GM23338 (cell line): ENCODE data around the gene NPAS3. TPM values are rescaled to one million over a fixed set of nuclear protein-coding genes. Genes with fewer than 3 reads are reported as not detected.

Source experiments
- ATAC-seq: fragments of 200-7000 bp; cut with Tn5 transposase; 3 replicates; pipeline ENCODE4 v1.9.1; 2020
- DNase-seq: peaks from one replicate; pipeline ENCODE4 v3.0.0-alpha.2; 2015; ENCODE audit warnings: low spot score
- H2AFZ ChIP-seq: fragments of 200-600 bp; sonication (generic); 2 replicates; pipeline ENCODE4 v1.8.0; 2016; ENCODE audit warnings: antibody characterized with exemption, mild to moderate bottlenecking, moderate library complexity
- H3F3A ChIP-seq: fragments of 200-600 bp; sonication (generic); replicated peaks from 2 replicates; pipeline ENCODE4 v1.8.0; 2017; ENCODE audit warnings: antibody characterized with exemption, mixed run types, low read depth
- H3K27ac ChIP-seq: fragments of 200-600 bp; sonication (generic); 2 replicates; pipeline ENCODE4 v1.6.1; 2016; ENCODE audit warnings: low read depth
- H3K27me3 ChIP-seq: fragments of 200-600 bp; sonication (generic); 2 replicates; pipeline ENCODE4 v1.8.0; 2016; ENCODE audit warnings: mild to moderate bottlenecking, mixed run types, moderate library complexity; ENCODE audit not compliant: insufficient read depth
- H3K36me3 ChIP-seq: fragments of 200-600 bp; sonication (generic); 2 replicates; pipeline ENCODE4 v1.8.0; 2016; ENCODE audit warnings: mild to moderate bottlenecking; ENCODE audit not compliant: insufficient read depth
- H3K4me1 ChIP-seq: fragments of 200-600 bp; sonication (generic); 2 replicates; pipeline ENCODE4 v1.8.0; 2016; ENCODE audit warnings: mild to moderate bottlenecking, moderate library complexity; ENCODE audit not compliant: insufficient read depth
- H3K4me2 ChIP-seq: fragments of 200-600 bp; sonication (generic); 2 replicates; pipeline ENCODE4 v1.7.1; 2017; ENCODE audit warnings: mixed run types
- H3K4me3 ChIP-seq: fragments of 200-600 bp; sonication (generic); 2 replicates; pipeline ENCODE4 v1.6.1; 2016; ENCODE audit warnings: mixed run types
- H3K79me2 ChIP-seq: fragments of 200-600 bp; sonication (generic); replicated peaks from 2 replicates; pipeline ENCODE4 v1.8.0; 2017; ENCODE audit warnings: mild to moderate bottlenecking; ENCODE audit not compliant: insufficient read depth
- H3K9me2 ChIP-seq: fragments of 200-600 bp; sonication (generic); 2 replicates; pipeline ENCODE4 v1.8.0; 2017; ENCODE audit not compliant: insufficient read depth
- H4K20me1 ChIP-seq: fragments of 200-600 bp; sonication (generic); replicated peaks from 2 replicates; pipeline ENCODE4 v1.8.0; 2017; ENCODE audit warnings: mild to moderate bottlenecking; ENCODE audit not compliant: insufficient read depth
- H3K27ac Mint-ChIP-seq: 2 replicates; pipeline ENCODE4 v1.8.0; 2020; ENCODE audit warnings: inconsistent platforms, mild to moderate bottlenecking, moderate library complexity, mixed read lengths
- H3K27me3 Mint-ChIP-seq: 3 replicates; pipeline ENCODE4 v1.8.0; 2022; ENCODE audit warnings: low read depth, mild to moderate bottlenecking, moderate library complexity, mixed read lengths, inconsistent platforms; ENCODE audit not compliant: insufficient read depth, poor library complexity
- H3K36me3 Mint-ChIP-seq: 3 replicates; pipeline ENCODE4 v1.8.0; 2021; ENCODE audit warnings: low read depth, mild to moderate bottlenecking, inconsistent platforms, moderate library complexity, mixed read lengths
- H3K4me1 Mint-ChIP-seq: 3 replicates; pipeline ENCODE4 v1.8.0; 2020; ENCODE audit warnings: mild to moderate bottlenecking, inconsistent platforms, mixed read lengths
- H3K4me3 Mint-ChIP-seq: 3 replicates; pipeline ENCODE4 v1.8.0; 2021; ENCODE audit warnings: moderate library complexity, mild to moderate bottlenecking, inconsistent platforms, mixed read lengths
- H3K9me3 Mint-ChIP-seq: 3 replicates; pipeline ENCODE4 v1.8.0; 2020; ENCODE audit warnings: moderate library complexity, mild to moderate bottlenecking, inconsistent platforms, mixed read lengths
- CREB1 ChIP-seq: fragments of 250-450 bp; sonication (Bioruptor Pico); IDR thresholded peaks from 2 replicates; pipeline ENCODE4 v1.5.0; 2020; ENCODE audit warnings: low read depth, mild to moderate bottlenecking, moderate library complexity
- EZH2 ChIP-seq: fragments of 200-600 bp; sonication (generic); IDR thresholded peaks from one replicate; pipeline ENCODE4 v1.8.0; 2017; ENCODE audit warnings: antibody characterized with exemption, mild to moderate bottlenecking, low read depth; ENCODE audit not compliant: unreplicated experiment
- EZH2phosphoT487 ChIP-seq: fragments of 200-600 bp; sonication (generic); IDR thresholded peaks from one replicate; pipeline ENCODE4 v1.8.1; 2018; ENCODE audit warnings: antibody characterized with exemption; ENCODE audit not compliant: unreplicated experiment
- JUNB ChIP-seq: IDR thresholded peaks from one replicate; pipeline ENCODE4 v1.6.1; 2016; ENCODE audit warnings: antibody characterized with exemption; ENCODE audit not compliant: unreplicated experiment
- NANOG ChIP-seq: IDR thresholded peaks from 2 replicates; pipeline ENCODE4 v1.6.1; 2016; ENCODE audit warnings: antibody characterized with exemption, borderline replicate concordance
- POLR2AphosphoS5 ChIP-seq: IDR thresholded peaks from 2 replicates; pipeline ENCODE4 v1.6.1; 2016; ENCODE audit warnings: antibody characterized with exemption, low read depth
- STAT1 ChIP-seq: IDR thresholded peaks from one replicate; pipeline ENCODE4 v1.6.1; 2016; ENCODE audit warnings: antibody characterized with exemption; ENCODE audit not compliant: unreplicated experiment
- ZNF114 ChIP-seq: fragments of 250-450 bp; sonication (Bioruptor Pico); IDR thresholded peaks from 2 replicates; pipeline ENCODE4 v1.5.0; 2020; ENCODE audit warnings: mild to moderate bottlenecking, moderate library complexity
- ZNF331 ChIP-seq: fragments of 250-450 bp; sonication (Bioruptor Pico); IDR thresholded peaks from 2 replicates; pipeline ENCODE4 v1.5.0; 2020; ENCODE audit warnings: low read depth, mild to moderate bottlenecking, moderate library complexity
- polyA plus RNA-seq: library from polyadenylated mRNA; unstranded; fragments of >200 nt; fragmentation: Nextera tagmentation; extraction: Ambion mirVana; gene quantifications from 2 replicates; pipeline ENCODE4 v1.2.1, GENCODE V29; 2016
- total RNA-seq: library from RNA; depleted of rRNA; stranded (reverse); fragments of >200 nt; shearing (Covaris generic); gene quantifications from 2 replicates; pipeline ENCODE4 v1.2.3, GENCODE V29; 2014
- TF ChIP-seq, protein P1 (sequence below): fragments of 250-450 bp; sonication (Bioruptor Pico); IDR thresholded peaks from 2 replicates; pipeline ENCODE4 v1.5.0; 2020; ENCODE audit warnings: mild to moderate bottlenecking, moderate library complexity
- TF ChIP-seq, protein P2 (sequence below), 2 experiments: fragments of 200-600 bp in 1 of 2; sonication (generic) in 1 of 2; conservative IDR thresholded peaks; 2 replicates each; pipeline versions ENCODE4 v1.5.1 to v1.6.1; 2016 to 2017; ENCODE audit warnings: antibody characterized with exemption in 2 of 2, low read depth in 2 of 2, mild to moderate bottlenecking in 2 of 2, moderate library complexity in 1 of 2
- TF ChIP-seq, protein P3 (sequence below): IDR thresholded peaks from one replicate; pipeline ENCODE4 v1.6.1; 2018; ENCODE audit warnings: antibody characterized with exemption; ENCODE audit not compliant: unreplicated experiment
- TF ChIP-seq, protein P4 (sequence below): IDR thresholded peaks from 2 replicates; pipeline ENCODE4 v1.6.1; 2016; ENCODE audit warnings: antibody characterized with exemption

The NPAS3 gene
- total and polyA plus RNA-seq, 2 experiments from 2014 or later: 0.17 to 0.19 TPM

DNA sequence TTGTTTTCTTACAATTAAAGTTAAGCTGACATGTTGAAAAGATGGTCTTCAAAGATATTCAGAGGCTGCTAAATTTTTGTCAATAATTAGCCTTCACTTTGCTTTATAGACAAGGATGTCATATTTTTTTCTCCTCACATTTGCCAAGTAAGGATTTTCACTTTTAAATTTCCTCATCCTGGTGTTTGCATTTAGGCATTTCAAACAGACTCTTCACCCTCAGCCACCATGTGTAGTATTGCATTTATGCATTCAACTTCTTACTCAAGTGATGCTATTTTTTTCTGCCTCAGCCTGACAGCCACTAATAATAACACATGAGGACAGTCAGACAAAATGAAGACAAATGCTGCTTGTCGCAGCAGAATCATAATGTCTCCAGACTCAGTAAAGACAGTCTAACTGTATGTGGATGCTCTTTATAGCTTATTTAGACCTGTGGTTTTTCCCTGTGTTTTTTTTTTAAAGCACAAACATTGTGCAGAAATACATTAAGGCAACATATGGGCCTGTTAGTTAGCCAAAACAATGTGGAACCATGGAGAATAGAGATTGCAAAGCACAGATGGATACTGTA is 481.5 kb downstream of the NPAS3 start:
- Histone ChIP-seq H3K4me2 (no peak overlapping the region), H3K36me3 (no peaks in the 10 kb centered on the region), H3K27ac (no peak overlapping the region), H3K9me2 (peaks cover 4% of the 10 kb centered on the region; the same call in 1 of the 2 replicates), H3F3A (no peaks in the 10 kb centered on the region), H4K20me1 (no peaks in the 10 kb centered on the region), H3K27me3 (no peaks in the 10 kb centered on the region), H3K4me1 (no peaks in the 10 kb centered on the region), H2AFZ (no peak overlapping the region), H3K79me2 (no peaks in the 10 kb centered on the region), H3K4me3 (no peak overlapping the region)
- H3K27ac Mint-ChIP-seq: no peak overlapping the region
- no peak overlapping the region for H3K4me3 Mint-ChIP-seq
- DNase-seq (no peak), ATAC-seq (no peak)
- no peaks in the 10 kb centered on the region for H3K27me3 Mint-ChIP-seq
- no peaks in the 10 kb centered on the region for H3K36me3 Mint-ChIP-seq
- H3K9me3 Mint-ChIP-seq: no peaks in the 10 kb centered on the region; the same call in 2 of the 3 replicates
- peaks cover 3% of the 10 kb centered on the region; the same call in 2 of the 3 replicates for H3K4me1 Mint-ChIP-seq
- TF ChIP-seq JUNB (no peak), NANOG (no peak), ZNF331 (no peak), POLR2AphosphoS5 (no peak), EZH2 (no peak), STAT1 (no peak), CREB1 (CRISPR knock-in tag) (no peak), EZH2phosphoT487 (no peak), ZNF114 (no peak)
- TF ChIP-seq, protein P1, sequence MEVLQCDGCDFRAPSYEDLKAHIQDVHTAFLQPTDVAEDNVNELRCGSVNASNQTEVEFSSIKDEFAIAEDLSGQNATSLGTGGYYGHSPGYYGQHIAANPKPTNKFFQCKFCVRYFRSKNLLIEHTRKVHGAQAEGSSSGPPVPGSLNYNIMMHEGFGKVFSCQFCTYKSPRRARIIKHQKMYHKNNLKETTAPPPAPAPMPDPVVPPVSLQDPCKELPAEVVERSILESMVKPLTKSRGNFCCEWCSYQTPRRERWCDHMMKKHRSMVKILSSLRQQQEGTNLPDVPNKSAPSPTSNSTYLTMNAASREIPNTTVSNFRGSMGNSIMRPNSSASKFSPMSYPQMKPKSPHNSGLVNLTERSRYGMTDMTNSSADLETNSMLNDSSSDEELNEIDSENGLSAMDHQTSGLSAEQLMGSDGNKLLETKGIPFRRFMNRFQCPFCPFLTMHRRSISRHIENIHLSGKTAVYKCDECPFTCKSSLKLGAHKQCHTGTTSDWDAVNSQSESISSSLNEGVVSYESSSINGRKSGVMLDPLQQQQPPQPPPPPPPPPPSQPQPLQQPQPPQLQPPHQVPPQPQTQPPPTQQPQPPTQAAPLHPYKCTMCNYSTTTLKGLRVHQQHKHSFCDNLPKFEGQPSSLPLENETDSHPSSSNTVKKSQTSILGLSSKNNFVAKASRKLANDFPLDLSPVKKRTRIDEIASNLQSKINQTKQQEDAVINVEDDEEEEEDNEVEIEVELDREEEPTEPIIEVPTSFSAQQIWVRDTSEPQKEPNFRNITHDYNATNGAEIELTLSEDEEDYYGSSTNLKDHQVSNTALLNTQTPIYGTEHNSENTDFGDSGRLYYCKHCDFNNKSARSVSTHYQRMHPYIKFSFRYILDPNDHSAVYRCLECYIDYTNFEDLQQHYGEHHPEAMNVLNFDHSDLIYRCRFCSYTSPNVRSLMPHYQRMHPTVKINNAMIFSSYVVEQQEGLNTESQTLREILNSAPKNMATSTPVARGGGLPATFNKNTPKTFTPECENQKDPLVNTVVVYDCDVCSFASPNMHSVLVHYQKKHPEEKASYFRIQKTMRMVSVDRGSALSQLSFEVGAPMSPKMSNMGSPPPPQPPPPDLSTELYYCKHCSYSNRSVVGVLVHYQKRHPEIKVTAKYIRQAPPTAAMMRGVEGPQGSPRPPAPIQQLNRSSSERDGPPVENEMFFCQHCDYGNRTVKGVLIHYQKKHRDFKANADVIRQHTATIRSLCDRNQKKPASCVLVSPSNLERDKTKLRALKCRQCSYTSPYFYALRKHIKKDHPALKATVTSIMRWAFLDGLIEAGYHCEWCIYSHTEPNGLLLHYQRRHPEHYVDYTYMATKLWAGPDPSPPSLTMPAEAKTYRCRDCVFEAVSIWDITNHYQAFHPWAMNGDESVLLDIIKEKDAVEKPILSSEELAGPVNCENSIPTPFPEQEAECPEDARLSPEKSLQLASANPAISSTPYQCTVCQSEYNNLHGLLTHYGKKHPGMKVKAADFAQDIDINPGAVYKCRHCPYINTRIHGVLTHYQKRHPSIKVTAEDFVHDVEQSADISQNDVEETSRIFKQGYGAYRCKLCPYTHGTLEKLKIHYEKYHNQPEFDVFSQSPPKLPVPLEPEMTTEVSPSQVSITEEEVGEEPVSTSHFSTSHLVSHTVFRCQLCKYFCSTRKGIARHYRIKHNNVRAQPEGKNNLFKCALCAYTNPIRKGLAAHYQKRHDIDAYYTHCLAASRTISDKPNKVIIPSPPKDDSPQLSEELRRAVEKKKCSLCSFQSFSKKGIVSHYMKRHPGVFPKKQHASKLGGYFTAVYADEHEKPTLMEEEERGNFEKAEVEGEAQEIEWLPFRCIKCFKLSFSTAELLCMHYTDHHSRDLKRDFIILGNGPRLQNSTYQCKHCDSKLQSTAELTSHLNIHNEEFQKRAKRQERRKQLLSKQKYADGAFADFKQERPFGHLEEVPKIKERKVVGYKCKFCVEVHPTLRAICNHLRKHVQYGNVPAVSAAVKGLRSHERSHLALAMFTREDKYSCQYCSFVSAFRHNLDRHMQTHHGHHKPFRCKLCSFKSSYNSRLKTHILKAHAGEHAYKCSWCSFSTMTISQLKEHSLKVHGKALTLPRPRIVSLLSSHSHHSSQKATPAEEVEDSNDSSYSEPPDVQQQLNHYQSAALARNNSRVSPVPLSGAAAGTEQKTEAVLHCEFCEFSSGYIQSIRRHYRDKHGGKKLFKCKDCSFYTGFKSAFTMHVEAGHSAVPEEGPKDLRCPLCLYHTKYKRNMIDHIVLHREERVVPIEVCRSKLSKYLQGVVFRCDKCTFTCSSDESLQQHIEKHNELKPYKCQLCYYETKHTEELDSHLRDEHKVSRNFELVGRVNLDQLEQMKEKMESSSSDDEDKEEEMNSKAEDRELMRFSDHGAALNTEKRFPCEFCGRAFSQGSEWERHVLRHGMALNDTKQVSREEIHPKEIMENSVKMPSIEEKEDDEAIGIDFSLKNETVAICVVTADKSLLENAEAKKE (CRISPR knock-in tag): no peak
- TF ChIP-seq, protein P2, sequence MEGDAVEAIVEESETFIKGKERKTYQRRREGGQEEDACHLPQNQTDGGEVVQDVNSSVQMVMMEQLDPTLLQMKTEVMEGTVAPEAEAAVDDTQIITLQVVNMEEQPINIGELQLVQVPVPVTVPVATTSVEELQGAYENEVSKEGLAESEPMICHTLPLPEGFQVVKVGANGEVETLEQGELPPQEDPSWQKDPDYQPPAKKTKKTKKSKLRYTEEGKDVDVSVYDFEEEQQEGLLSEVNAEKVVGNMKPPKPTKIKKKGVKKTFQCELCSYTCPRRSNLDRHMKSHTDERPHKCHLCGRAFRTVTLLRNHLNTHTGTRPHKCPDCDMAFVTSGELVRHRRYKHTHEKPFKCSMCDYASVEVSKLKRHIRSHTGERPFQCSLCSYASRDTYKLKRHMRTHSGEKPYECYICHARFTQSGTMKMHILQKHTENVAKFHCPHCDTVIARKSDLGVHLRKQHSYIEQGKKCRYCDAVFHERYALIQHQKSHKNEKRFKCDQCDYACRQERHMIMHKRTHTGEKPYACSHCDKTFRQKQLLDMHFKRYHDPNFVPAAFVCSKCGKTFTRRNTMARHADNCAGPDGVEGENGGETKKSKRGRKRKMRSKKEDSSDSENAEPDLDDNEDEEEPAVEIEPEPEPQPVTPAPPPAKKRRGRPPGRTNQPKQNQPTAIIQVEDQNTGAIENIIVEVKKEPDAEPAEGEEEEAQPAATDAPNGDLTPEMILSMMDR (conservative IDR thresholded peaks at IDR 0.05; ENCODE audit: low read depth in 2 of 2): no peak
- TF ChIP-seq, protein P3, sequence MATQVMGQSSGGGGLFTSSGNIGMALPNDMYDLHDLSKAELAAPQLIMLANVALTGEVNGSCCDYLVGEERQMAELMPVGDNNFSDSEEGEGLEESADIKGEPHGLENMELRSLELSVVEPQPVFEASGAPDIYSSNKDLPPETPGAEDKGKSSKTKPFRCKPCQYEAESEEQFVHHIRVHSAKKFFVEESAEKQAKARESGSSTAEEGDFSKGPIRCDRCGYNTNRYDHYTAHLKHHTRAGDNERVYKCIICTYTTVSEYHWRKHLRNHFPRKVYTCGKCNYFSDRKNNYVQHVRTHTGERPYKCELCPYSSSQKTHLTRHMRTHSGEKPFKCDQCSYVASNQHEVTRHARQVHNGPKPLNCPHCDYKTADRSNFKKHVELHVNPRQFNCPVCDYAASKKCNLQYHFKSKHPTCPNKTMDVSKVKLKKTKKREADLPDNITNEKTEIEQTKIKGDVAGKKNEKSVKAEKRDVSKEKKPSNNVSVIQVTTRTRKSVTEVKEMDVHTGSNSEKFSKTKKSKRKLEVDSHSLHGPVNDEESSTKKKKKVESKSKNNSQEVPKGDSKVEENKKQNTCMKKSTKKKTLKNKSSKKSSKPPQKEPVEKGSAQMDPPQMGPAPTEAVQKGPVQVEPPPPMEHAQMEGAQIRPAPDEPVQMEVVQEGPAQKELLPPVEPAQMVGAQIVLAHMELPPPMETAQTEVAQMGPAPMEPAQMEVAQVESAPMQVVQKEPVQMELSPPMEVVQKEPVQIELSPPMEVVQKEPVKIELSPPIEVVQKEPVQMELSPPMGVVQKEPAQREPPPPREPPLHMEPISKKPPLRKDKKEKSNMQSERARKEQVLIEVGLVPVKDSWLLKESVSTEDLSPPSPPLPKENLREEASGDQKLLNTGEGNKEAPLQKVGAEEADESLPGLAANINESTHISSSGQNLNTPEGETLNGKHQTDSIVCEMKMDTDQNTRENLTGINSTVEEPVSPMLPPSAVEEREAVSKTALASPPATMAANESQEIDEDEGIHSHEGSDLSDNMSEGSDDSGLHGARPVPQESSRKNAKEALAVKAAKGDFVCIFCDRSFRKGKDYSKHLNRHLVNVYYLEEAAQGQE: no peak
- TF ChIP-seq, protein P4, sequence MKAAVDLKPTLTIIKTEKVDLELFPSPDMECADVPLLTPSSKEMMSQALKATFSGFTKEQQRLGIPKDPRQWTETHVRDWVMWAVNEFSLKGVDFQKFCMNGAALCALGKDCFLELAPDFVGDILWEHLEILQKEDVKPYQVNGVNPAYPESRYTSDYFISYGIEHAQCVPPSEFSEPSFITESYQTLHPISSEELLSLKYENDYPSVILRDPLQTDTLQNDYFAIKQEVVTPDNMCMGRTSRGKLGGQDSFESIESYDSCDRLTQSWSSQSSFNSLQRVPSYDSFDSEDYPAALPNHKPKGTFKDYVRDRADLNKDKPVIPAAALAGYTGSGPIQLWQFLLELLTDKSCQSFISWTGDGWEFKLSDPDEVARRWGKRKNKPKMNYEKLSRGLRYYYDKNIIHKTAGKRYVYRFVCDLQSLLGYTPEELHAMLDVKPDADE: no peak
